OCI-LY1 (cell line): Measurements from ENCODE around the gene NFKBIL1.

Experiments
- H2AFZ ChIP-seq: fragments of 200-600 bp; sonication (generic), shearing (Covaris generic); 2 replicates; pipeline ENCODE4 v1.6.0; 2014; ENCODE audit warnings: antibody characterized with exemption, mild to moderate bottlenecking, low read length
- H3F3A ChIP-seq: fragments of 200-600 bp; sonication (generic), shearing (Covaris generic); 2 replicates; pipeline ENCODE4 v1.6.0; 2014; ENCODE audit warnings: mild to moderate bottlenecking, antibody characterized with exemption, low read length, moderate library complexity; ENCODE audit not compliant: insufficient read depth
- H3K27ac ChIP-seq: fragments of 200-600 bp; sonication (generic); 2 replicates; pipeline ENCODE4 v1.5.1; 2014; ENCODE audit warnings: low read length, mixed run types, mild to moderate bottlenecking, low read depth; ENCODE audit not compliant: poor library complexity, severe bottlenecking
- H3K27me3 ChIP-seq: fragments of 200-600 bp; sonication (generic); 2 replicates; pipeline ENCODE4 v1.6.0; 2014; ENCODE audit warnings: antibody characterized with exemption, mild to moderate bottlenecking, low read length, moderate library complexity; ENCODE audit not compliant: insufficient read depth
- H3K36me3 ChIP-seq: fragments of 200-600 bp; sonication (generic); 2 replicates; pipeline ENCODE4 v1.6.1; 2014; ENCODE audit warnings: mild to moderate bottlenecking, antibody characterized with exemption, low read length, moderate library complexity, mixed read lengths; ENCODE audit not compliant: insufficient read depth
- H3K4me1 ChIP-seq: fragments of 200-600 bp; sonication (generic); 2 replicates; pipeline ENCODE4 v1.5.1; 2014; ENCODE audit warnings: mild to moderate bottlenecking, low read length, moderate library complexity; ENCODE audit not compliant: insufficient read depth, severe bottlenecking
- H3K4me2 ChIP-seq: fragments of 200-600 bp; sonication (generic), shearing (Covaris generic); 2 replicates; pipeline ENCODE4 v1.6.1; 2014; ENCODE audit warnings: low read length
- H3K4me3 ChIP-seq: fragments of 200-600 bp; sonication (generic); 2 replicates; pipeline ENCODE4 v1.5.1; 2014; ENCODE audit warnings: low read length, low read depth, mild to moderate bottlenecking, mixed read lengths; ENCODE audit not compliant: poor library complexity, severe bottlenecking
- H3K79me2 ChIP-seq: fragments of 200-600 bp; shearing (Covaris generic); 2 replicates; pipeline ENCODE4 v1.6.1; 2016; ENCODE audit warnings: mixed run types, low read length, mixed read lengths; ENCODE audit not compliant: insufficient read depth
- H3K9ac ChIP-seq: fragments of 200-600 bp; sonication (generic), shearing (Covaris generic); 2 replicates; pipeline ENCODE4 v1.6.1; 2014; ENCODE audit warnings: mild to moderate bottlenecking, low read length, mixed read lengths
- H3K9me2 ChIP-seq: fragments of 200-600 bp; sonication (generic), shearing (Covaris generic); 2 replicates; pipeline ENCODE4 v1.6.1; 2014; ENCODE audit warnings: low read depth, mild to moderate bottlenecking, low read length, mixed read lengths
- H3K9me3 ChIP-seq: fragments of 200-600 bp; shearing (Covaris generic); 2 replicates; pipeline ENCODE4 v1.6.1; 2014; ENCODE audit warnings: low read length, mixed read lengths
- H4K20me1 ChIP-seq: fragments of 200-600 bp; sonication (generic), shearing (Covaris generic); 2 replicates; pipeline ENCODE4 v1.6.0; 2016; ENCODE audit warnings: mild to moderate bottlenecking, low read length; ENCODE audit not compliant: insufficient read depth
- EZH2 ChIP-seq: fragments of 200-600 bp; sonication (generic), shearing (Covaris generic); IDR thresholded peaks from 2 replicates; pipeline ENCODE4 v1.8.0; 2017; ENCODE audit warnings: borderline replicate concordance, mixed run types, mild to moderate bottlenecking, antibody characterized with exemption, low read length, moderate library complexity, mixed read lengths
- TF ChIP-seq, protein P1 (sequence below): fragments of 200-600 bp; sonication (generic), shearing (Covaris generic); IDR thresholded peaks from 2 replicates; pipeline ENCODE4 v1.5.1; 2017; ENCODE audit warnings: mild to moderate bottlenecking, antibody characterized with exemption, low read length, moderate library complexity, mixed read lengths

NFKBIL1 gene

DNA sequence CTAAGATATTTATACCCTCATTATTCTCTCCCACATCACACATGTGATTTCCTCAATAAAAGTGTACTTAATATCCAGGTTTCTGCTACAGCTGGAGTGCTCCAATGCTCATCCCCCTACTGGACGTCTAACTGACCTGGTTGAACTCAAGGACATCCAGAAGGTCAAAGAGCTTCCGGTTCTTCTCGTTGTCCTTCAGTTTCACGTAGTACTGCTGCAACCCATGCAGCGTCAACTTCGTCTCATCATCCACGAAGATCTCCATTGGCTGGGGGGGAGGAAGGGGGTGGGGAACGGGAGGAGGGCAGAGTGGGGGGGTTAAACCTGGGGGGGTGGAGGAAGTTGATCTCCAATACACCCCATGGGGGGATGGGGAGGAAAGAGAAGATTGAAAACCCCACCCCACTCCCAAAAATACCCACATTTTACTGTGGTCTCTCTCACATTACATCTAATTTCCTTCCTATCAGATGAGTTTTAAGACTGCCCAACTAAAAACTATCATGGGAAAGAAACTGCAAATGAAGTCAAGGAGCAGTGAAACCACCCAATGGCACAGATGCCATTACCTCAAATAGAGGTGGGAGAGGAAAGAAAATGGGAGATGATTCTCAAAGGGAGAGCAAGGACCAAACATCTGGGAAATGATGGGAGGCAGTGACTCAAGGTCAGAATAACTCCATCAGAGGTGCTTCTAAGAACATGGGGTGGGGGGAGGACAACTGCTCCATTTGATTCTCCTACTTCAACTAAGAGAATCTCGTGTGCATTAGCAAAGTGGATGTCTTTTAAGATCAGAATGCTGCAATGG lies 14.6 kb upstream of the NFKBIL1 start:
- peaks cover 14% of the 10 kb centered on the region; the same call in 1 of the 2 replicates for H3F3A ChIP-seq
- H3K27ac ChIP-seq = peak overlapping the region; percentile 22
- no peaks in the 10 kb centered on the region for H4K20me1 ChIP-seq
- no peak overlapping the region for H3K4me3 ChIP-seq
- TF ChIP-seq, protein P1, sequence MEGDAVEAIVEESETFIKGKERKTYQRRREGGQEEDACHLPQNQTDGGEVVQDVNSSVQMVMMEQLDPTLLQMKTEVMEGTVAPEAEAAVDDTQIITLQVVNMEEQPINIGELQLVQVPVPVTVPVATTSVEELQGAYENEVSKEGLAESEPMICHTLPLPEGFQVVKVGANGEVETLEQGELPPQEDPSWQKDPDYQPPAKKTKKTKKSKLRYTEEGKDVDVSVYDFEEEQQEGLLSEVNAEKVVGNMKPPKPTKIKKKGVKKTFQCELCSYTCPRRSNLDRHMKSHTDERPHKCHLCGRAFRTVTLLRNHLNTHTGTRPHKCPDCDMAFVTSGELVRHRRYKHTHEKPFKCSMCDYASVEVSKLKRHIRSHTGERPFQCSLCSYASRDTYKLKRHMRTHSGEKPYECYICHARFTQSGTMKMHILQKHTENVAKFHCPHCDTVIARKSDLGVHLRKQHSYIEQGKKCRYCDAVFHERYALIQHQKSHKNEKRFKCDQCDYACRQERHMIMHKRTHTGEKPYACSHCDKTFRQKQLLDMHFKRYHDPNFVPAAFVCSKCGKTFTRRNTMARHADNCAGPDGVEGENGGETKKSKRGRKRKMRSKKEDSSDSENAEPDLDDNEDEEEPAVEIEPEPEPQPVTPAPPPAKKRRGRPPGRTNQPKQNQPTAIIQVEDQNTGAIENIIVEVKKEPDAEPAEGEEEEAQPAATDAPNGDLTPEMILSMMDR = no peak
- no peak for TF ChIP-seq EZH2
- no peak overlapping the region for H3K9ac ChIP-seq
- no peaks in the 10 kb centered on the region for H3K9me2 ChIP-seq
- H3K36me3 ChIP-seq = peaks cover 83% of the 10 kb centered on the region
- no peak overlapping the region for H2AFZ ChIP-seq
- H3K4me1 ChIP-seq = peaks cover 4% of the 10 kb centered on the region
- H3K9me3 ChIP-seq = no peaks in the 10 kb centered on the region
- no peak overlapping the region for H3K4me2 ChIP-seq
- no peaks in the 10 kb centered on the region for H3K27me3 ChIP-seq
- no peaks in the 10 kb centered on the region for H3K79me2 ChIP-seq

DNA sequence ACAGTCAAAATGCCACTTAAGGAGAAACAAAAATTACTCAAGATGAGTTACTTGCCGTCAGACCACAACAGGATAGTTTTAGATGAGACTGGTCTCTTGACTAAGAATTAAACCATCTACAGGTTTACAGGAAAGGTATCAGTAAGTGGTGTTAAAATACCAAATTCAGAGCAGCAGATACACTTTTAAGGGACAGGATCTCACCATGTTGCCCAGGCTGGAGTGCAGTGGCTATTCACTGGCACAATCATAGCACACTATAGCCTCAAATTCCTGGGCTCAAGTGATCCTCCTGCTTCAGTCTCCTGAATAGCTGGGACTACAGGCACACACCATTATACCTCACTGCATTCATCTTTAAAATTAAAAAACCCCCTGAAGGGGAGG lies 14.0 kb upstream of the NFKBIL1 start:
- no peaks in the 10 kb centered on the region for H4K20me1 ChIP-seq
- H3K9ac ChIP-seq = no peak overlapping the region
- no peak for TF ChIP-seq EZH2
- TF ChIP-seq, protein P1 = no peak
- H3K4me2 ChIP-seq = no peak overlapping the region
- peaks cover 89% of the 10 kb centered on the region for H3K36me3 ChIP-seq
- no peaks in the 10 kb centered on the region for H3K9me2 ChIP-seq
- peaks cover 14% of the 10 kb centered on the region; the same call in 1 of the 2 replicates for H3F3A ChIP-seq
- H3K27ac ChIP-seq = no peak overlapping the region
- no peak overlapping the region for H3K4me3 ChIP-seq
- no peak overlapping the region for H2AFZ ChIP-seq
- peaks cover 6% of the 10 kb centered on the region for H3K79me2 ChIP-seq
- H3K9me3 ChIP-seq = no peaks in the 10 kb centered on the region
- H3K27me3 ChIP-seq = no peaks in the 10 kb centered on the region
- peaks cover 5% of the 10 kb centered on the region for H3K4me1 ChIP-seq

DNA sequence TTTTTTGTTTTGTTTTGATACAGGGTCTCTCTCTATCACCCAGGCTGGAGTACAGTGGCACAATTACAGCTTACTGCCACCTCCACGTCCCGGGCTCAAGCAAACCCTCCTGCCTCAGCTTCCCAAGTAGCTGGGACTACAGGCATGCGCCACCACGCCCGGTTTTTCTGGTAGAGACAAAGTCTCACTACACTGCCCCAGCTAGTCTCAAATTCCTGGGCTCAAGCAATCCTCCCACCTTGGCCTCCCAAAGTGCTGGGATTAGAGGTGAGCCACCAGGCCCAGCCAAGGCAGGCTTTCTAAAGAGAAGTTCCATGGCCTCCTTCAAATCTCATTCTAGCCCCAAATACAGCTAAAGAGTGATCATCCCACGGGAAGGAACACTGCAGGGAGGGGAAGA lies 13.4 kb upstream of the NFKBIL1 start:
- Histone ChIP-seq H3F3A (peaks cover 14% of the 10 kb centered on the region; the same call in 1 of the 2 replicates), H3K27me3 (no peaks in the 10 kb centered on the region), H3K9me3 (no peaks in the 10 kb centered on the region), H2AFZ (no peak overlapping the region), H3K4me2 (no peak overlapping the region), H3K9me2 (no peaks in the 10 kb centered on the region), H3K79me2 (peaks cover 11% of the 10 kb centered on the region), H3K9ac (no peak overlapping the region), H3K4me1 (peaks cover 10% of the 10 kb centered on the region), H3K4me3 (no peak overlapping the region), H3K27ac (no peak overlapping the region), H4K20me1 (no peaks in the 10 kb centered on the region), H3K36me3 (peaks cover 95% of the 10 kb centered on the region)
- TF ChIP-seq, protein P1 = no peak
- TF ChIP-seq EZH2 = no peak
